ENCODE results near the gene CASZ1. TPM values are rescaled to one million over a fixed set of nuclear protein-coding genes. Genes with fewer than 3 reads are reported as not detected.

CASZ1 gene
- total RNA-seq, 1 experiment from 2014 or later: 11.1 TPM

- no peaks in the 10 kb centered on the region for H3K36me3 Mint-ChIP-seq (ENCODE audit: insufficient read depth, unreplicated experiment)
- H3K4me1 Mint-ChIP-seq (ENCODE audit: insufficient read depth, unreplicated experiment): no peaks in the 10 kb centered on the region
- intact Hi-C loops (cut with micrococcal nuclease): no loop called here
- BruUV-seq (replicated peaks): no TSS peak
- no peaks in the 10 kb centered on the region for H3K9me3 Mint-ChIP-seq (ENCODE audit: unreplicated experiment)
- ChIA-PET CTCF (no interaction called here), POLR2A (no interaction called here)
- H3K4me3 Mint-ChIP-seq (ENCODE audit: unreplicated experiment): no peak overlapping the region
- H3K27me3 Mint-ChIP-seq (ENCODE audit: insufficient read depth, unreplicated experiment): no peaks in the 10 kb centered on the region
- DNase-seq (ENCODE audit: unreplicated experiment): no peak
- no peak overlapping the region for H3K27ac Mint-ChIP-seq (ENCODE audit: low read depth, unreplicated experiment)
- TF ChIP-seq CTCF (IDR thresholded peaks at IDR 0.05; ENCODE audit: unreplicated experiment): no peak
Observed at GRCh38 chr1:10782491-10783244, 13.8 kb downstream of the CASZ1 start.

DNA sequence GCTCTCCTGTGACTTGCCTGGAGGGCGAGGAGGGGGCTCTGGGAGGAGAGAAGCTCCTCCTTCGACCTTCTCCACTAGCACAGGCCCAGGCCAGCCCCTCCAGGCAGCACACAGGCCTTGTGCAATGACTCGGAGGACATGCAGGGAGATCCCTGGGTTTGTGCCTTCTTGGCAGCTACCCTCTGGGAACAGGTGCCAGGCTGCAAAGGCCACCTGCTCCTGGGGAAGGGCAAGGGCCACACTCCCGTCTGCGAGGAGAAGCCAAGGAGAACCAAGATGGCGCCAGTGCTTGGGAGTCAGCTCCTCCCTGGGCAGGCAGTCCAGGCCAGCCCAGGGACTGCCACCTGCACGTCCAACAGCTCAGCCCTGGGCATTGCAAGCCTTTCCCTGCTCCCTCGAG, 15.3 kb downstream of the CASZ1 start:
- H3K36me3 Mint-ChIP-seq (ENCODE audit: insufficient read depth, unreplicated experiment): no peaks in the 10 kb centered on the region
- H3K4me1 Mint-ChIP-seq (ENCODE audit: insufficient read depth, unreplicated experiment): no peaks in the 10 kb centered on the region
- no peak overlapping the region for H3K4me3 Mint-ChIP-seq (ENCODE audit: unreplicated experiment)
- H3K9me3 Mint-ChIP-seq (ENCODE audit: unreplicated experiment): no peaks in the 10 kb centered on the region
- BruUV-seq (replicated peaks): no TSS peak
- H3K27ac Mint-ChIP-seq (ENCODE audit: low read depth, unreplicated experiment): no peak overlapping the region
- CTCF ChIA-PET: interaction anchor here (0.9 to 1.0 kb wide), 2 partner anchors 15 to 273 kb away, joined by 3 to 4 read pairs; no protein-coding TSS in a partner anchor
- POLR2A ChIA-PET: interaction anchor here (0.7 to 3.1 kb wide), 3 partner anchors 10 to 56 kb away, joined by 3 to 18 read pairs (median 5); no protein-coding TSS in a partner anchor
- TF ChIP-seq CTCF (IDR thresholded peaks at IDR 0.05; ENCODE audit: unreplicated experiment): no peak
- intact Hi-C loops (cut with micrococcal nuclease): no loop called here
- no peaks in the 10 kb centered on the region for H3K27me3 Mint-ChIP-seq (ENCODE audit: insufficient read depth, unreplicated experiment)
- no peak for DNase-seq (ENCODE audit: unreplicated experiment)

DNA sequence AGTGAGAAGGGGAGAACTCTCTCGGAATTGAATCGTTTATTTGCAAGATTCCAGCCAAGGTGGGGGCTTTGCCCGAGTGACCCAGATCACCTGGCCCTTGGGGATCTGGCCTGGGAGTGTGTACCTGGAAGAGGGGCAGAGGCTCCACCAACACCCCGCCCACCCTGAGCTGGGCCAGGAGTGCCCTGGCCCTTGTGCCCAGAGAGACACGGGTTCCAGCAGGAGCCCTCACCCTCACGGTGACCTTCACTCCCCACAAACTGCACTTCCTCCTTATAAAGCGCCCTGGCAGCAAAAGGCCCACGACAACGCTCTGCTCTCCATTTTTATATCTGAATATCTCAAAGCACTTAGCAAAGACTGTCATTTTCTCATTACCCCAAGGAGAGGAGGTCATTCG, 16.6 kb downstream of the CASZ1 start:
- Mint-ChIP-seq H3K27ac (ENCODE audit: low read depth, unreplicated experiment) (no peak overlapping the region), H3K27me3 (ENCODE audit: insufficient read depth, unreplicated experiment) (no peaks in the 10 kb centered on the region), H3K4me3 (ENCODE audit: unreplicated experiment) (peak overlapping the region; percentile 22), H3K9me3 (ENCODE audit: unreplicated experiment) (no peaks in the 10 kb centered on the region), H3K36me3 (ENCODE audit: insufficient read depth, unreplicated experiment) (no peaks in the 10 kb centered on the region), H3K4me1 (ENCODE audit: insufficient read depth, unreplicated experiment) (no peaks in the 10 kb centered on the region)
- no TSS peak for BruUV-seq (replicated peaks)
- CTCF ChIA-PET: no interaction called here
- intact Hi-C loops (cut with micrococcal nuclease): no loop called here
- POLR2A ChIA-PET: interaction anchor here (0.6 to 3.1 kb wide), 9 partner anchors 9 to 121 kb away, joined by 3 to 18 read pairs (median 4); partner anchors contain the start of gene CASZ1
- TF ChIP-seq CTCF (IDR thresholded peaks at IDR 0.05; ENCODE audit: unreplicated experiment): no peak
- no peak for DNase-seq (ENCODE audit: unreplicated experiment)

DNA sequence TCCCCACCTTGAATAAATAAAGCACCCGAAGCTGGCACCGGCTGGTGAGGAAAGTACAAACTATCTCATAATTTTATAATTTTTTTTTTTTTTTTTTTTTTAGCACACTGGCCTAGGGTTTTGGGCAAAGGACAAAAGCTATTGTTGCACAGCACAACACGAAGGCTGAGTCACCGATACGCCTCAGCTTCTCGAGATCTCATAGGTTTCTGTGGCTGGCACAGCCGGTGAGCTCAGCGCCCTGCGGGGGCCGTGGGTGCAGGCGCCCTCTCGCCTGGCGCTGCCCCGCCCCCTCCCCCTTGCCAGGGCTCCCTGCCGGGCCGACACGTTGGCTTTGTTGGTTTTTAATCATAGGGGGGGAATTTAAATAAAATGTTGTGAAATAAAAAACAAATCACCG, 17.2 kb downstream of the CASZ1 start:
- Mint-ChIP-seq H3K4me1 (ENCODE audit: insufficient read depth, unreplicated experiment) (no peaks in the 10 kb centered on the region), H3K27me3 (ENCODE audit: insufficient read depth, unreplicated experiment) (no peaks in the 10 kb centered on the region), H3K4me3 (ENCODE audit: unreplicated experiment) (peak overlapping the region; percentile 22), H3K9me3 (ENCODE audit: unreplicated experiment) (no peaks in the 10 kb centered on the region), H3K27ac (ENCODE audit: low read depth, unreplicated experiment) (no peak overlapping the region), H3K36me3 (ENCODE audit: insufficient read depth, unreplicated experiment) (no peaks in the 10 kb centered on the region)
- ChIA-PET CTCF (interaction anchor here (0.7 kb wide), 2 partner anchors 163 to 290 kb away, joined by 3 read pairs; no protein-coding TSS in a partner anchor), POLR2A (interaction anchor here (0.6 to 3.1 kb wide), 11 partner anchors 9 to 233 kb away, joined by 3 to 18 read pairs (median 4); partner anchors contain the start of gene CASZ1)
- intact Hi-C loops (cut with micrococcal nuclease): no loop called here
- peak; percentile 96 for DNase-seq (ENCODE audit: unreplicated experiment)
- no TSS peak for BruUV-seq (replicated peaks)
- no peak for TF ChIP-seq CTCF (IDR thresholded peaks at IDR 0.05; ENCODE audit: unreplicated experiment)

All from MCF 10A (cell line).